ENCODE results near the gene GLDC. TPM values are rescaled to one million over a fixed set of nuclear protein-coding genes. Genes with fewer than 3 reads are reported as not detected.

Gene GLDC
- polyA plus RNA-seq, 2 donors = 2.3 to 2.7 TPM

GRCh38 chr9:6680797-6681146, 35.2 kb upstream of the GLDC start:
- Histone ChIP-seq H3K4me3 (ENCODE audit: low read depth in 1 of 2, low read length in 2 of 2) (peak overlapping the region; percentile 60 to 87), H3K36me3 (ENCODE audit: control insufficient read depth in 2 of 2, insufficient read depth in 2 of 2, low read length in 1 of 2) (no peaks in the 10 kb centered on the region), H3K4me1 (ENCODE audit: control insufficient read depth in 2 of 2, insufficient read depth in 2 of 2, low read length in 1 of 2) (no peaks in the 10 kb centered on the region), H3K27ac (ENCODE audit: low read depth in 2 of 2, low read length in 1 of 2) (peak overlapping the region; percentile 95 to 100), H3K9me3 (ENCODE audit: control insufficient read depth in 2 of 2, insufficient read depth in 1 of 2, low read depth in 1 of 2, low read length in 1 of 2) (no peaks in the 10 kb centered on the region), H3K27me3 (ENCODE audit: control insufficient read depth in 1 of 2, insufficient read depth in 2 of 2, low read length in 2 of 2) (no peaks in the 10 kb centered on the region)
- WGBS, 2 donors = 0 to 1% methylated on average over 26 of the region's 26 CpGs

DNA sequence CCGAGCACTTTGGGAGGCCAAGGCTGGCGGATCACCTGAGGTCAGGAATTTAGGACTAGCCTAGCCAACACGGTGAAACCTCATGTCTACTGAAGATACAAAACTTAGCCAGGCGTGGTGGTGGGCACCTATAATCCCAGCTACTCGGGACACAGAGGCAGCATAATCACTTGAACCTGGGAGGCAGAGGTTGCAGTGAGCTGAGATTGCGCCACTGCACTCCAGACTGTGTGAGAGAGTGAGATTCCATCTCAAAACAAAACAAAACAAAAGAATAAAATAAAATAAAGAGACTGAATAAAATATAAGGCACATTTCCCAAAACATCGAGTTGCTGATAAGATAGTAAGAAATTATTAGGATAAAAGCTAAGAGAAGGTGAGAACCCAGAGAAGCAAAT, 32.3 kb upstream of the GLDC start:
- H3K27me3 ChIP-seq (ENCODE audit: control insufficient read depth in 1 of 2, insufficient read depth in 2 of 2, low read length in 2 of 2) = no peaks in the 10 kb centered on the region
- no peaks in the 10 kb centered on the region for H3K36me3 ChIP-seq (ENCODE audit: control insufficient read depth in 2 of 2, insufficient read depth in 2 of 2, low read length in 1 of 2)
- no peak overlapping the region for H3K4me3 ChIP-seq (ENCODE audit: low read depth in 1 of 2, low read length in 2 of 2)
- H3K4me1 ChIP-seq (ENCODE audit: control insufficient read depth in 2 of 2, insufficient read depth in 2 of 2, low read length in 1 of 2) = no peaks in the 10 kb centered on the region
- WGBS, 2 donors = 85 to 87% methylated on average over 7 of the region's 7 CpGs
- no peaks in the 10 kb centered on the region for H3K9me3 ChIP-seq (ENCODE audit: control insufficient read depth in 2 of 2, insufficient read depth in 1 of 2, low read depth in 1 of 2, low read length in 1 of 2)
- no peak overlapping the region for H3K27ac ChIP-seq (ENCODE audit: low read depth in 2 of 2, low read length in 1 of 2)

GRCh38 chr9:6676254-6676921, 30.9 kb upstream of the GLDC start:
- Histone ChIP-seq H3K36me3 (ENCODE audit: control insufficient read depth in 2 of 2, insufficient read depth in 2 of 2, low read length in 1 of 2) (no peaks in the 10 kb centered on the region), H3K27ac (ENCODE audit: low read depth in 2 of 2, low read length in 1 of 2) (no peak overlapping the region), H3K9me3 (ENCODE audit: control insufficient read depth in 2 of 2, insufficient read depth in 1 of 2, low read depth in 1 of 2, low read length in 1 of 2) (no peaks in the 10 kb centered on the region), H3K4me3 (ENCODE audit: low read depth in 1 of 2, low read length in 2 of 2) (no peak overlapping the region), H3K27me3 (ENCODE audit: control insufficient read depth in 1 of 2, insufficient read depth in 2 of 2, low read length in 2 of 2) (no peaks in the 10 kb centered on the region), H3K4me1 (ENCODE audit: control insufficient read depth in 2 of 2, insufficient read depth in 2 of 2, low read length in 1 of 2) (no peaks in the 10 kb centered on the region)
- 86 to 91% methylated on average over 6 of the region's 6 CpGs for WGBS, 2 donors

- H3K27me3 ChIP-seq (ENCODE audit: control insufficient read depth in 1 of 2, insufficient read depth in 2 of 2, low read length in 2 of 2) = no peaks in the 10 kb centered on the region
- no peaks in the 10 kb centered on the region for H3K36me3 ChIP-seq (ENCODE audit: control insufficient read depth in 2 of 2, insufficient read depth in 2 of 2, low read length in 1 of 2)
- WGBS, 2 donors = 91 to 92% methylated on average over 4 of the region's 4 CpGs
- H3K4me1 ChIP-seq (ENCODE audit: control insufficient read depth in 2 of 2, insufficient read depth in 2 of 2, low read length in 1 of 2) = no peaks in the 10 kb centered on the region
- H3K9me3 ChIP-seq (ENCODE audit: control insufficient read depth in 2 of 2, insufficient read depth in 1 of 2, low read depth in 1 of 2, low read length in 1 of 2) = no peaks in the 10 kb centered on the region
- no peak overlapping the region for H3K4me3 ChIP-seq (ENCODE audit: low read depth in 1 of 2, low read length in 2 of 2)
- no peak overlapping the region for H3K27ac ChIP-seq (ENCODE audit: low read depth in 2 of 2, low read length in 1 of 2)
Measured at GRCh38 chr9:6675268-6675667, 29.7 kb upstream of the GLDC start.

- no peak overlapping the region for H3K4me3 ChIP-seq (ENCODE audit: low read depth in 1 of 2, low read length in 2 of 2)
- H3K9me3 ChIP-seq (ENCODE audit: control insufficient read depth in 2 of 2, insufficient read depth in 1 of 2, low read depth in 1 of 2, low read length in 1 of 2) = no peaks in the 10 kb centered on the region
- no peaks in the 10 kb centered on the region for H3K36me3 ChIP-seq (ENCODE audit: control insufficient read depth in 2 of 2, insufficient read depth in 2 of 2, low read length in 1 of 2)
- no peaks in the 10 kb centered on the region for H3K4me1 ChIP-seq (ENCODE audit: control insufficient read depth in 2 of 2, insufficient read depth in 2 of 2, low read length in 1 of 2)
- H3K27ac ChIP-seq (ENCODE audit: low read depth in 2 of 2, low read length in 1 of 2) = no peak overlapping the region
- no peaks in the 10 kb centered on the region for H3K27me3 ChIP-seq (ENCODE audit: control insufficient read depth in 1 of 2, insufficient read depth in 2 of 2, low read length in 2 of 2)
- 73 to 82% methylated on average over 1 of the region's 1 CpG for WGBS, 2 donors
Measured at GRCh38 chr9:6673326-6674025, 27.9 kb upstream of the GLDC start.

- Histone ChIP-seq H3K4me3 (ENCODE audit: low read depth in 1 of 2, low read length in 2 of 2) (no peak overlapping the region), H3K36me3 (ENCODE audit: control insufficient read depth in 2 of 2, insufficient read depth in 2 of 2, low read length in 1 of 2) (no peaks in the 10 kb centered on the region), H3K27me3 (ENCODE audit: control insufficient read depth in 1 of 2, insufficient read depth in 2 of 2, low read length in 2 of 2) (no peaks in the 10 kb centered on the region), H3K9me3 (ENCODE audit: control insufficient read depth in 2 of 2, insufficient read depth in 1 of 2, low read depth in 1 of 2, low read length in 1 of 2) (no peaks in the 10 kb centered on the region), H3K4me1 (ENCODE audit: control insufficient read depth in 2 of 2, insufficient read depth in 2 of 2, low read length in 1 of 2) (no peaks in the 10 kb centered on the region), H3K27ac (ENCODE audit: low read depth in 2 of 2, low read length in 1 of 2) (no peak overlapping the region)
- 67 to 69% methylated on average over 3 of the region's 3 CpGs for WGBS, 2 donors
Measured at GRCh38 chr9:6672118-6672517, 26.6 kb upstream of the GLDC start.

DNA sequence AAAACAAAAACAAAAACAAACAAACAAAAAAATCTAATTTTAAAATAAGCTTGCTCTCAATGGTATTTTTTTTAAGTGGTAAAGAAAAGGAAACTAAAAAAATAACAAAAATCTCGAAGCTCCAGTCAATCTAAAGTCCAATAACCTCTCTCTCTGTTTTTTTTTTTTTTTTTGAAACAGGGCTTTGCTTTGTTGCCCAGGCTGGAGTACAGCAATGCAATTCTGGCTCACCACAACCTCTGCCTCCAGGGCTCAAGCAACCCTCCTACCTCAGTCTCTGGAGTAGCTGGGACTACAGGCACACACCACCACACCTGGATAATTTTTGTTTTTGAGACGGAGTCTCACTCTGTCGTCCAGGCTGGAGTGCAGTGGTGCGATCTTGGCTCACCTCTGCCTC, 25.9 kb upstream of the GLDC start:
- no peaks in the 10 kb centered on the region for H3K36me3 ChIP-seq (ENCODE audit: control insufficient read depth in 2 of 2, insufficient read depth in 2 of 2, low read length in 1 of 2)
- no peak overlapping the region for H3K27ac ChIP-seq (ENCODE audit: low read depth in 2 of 2, low read length in 1 of 2)
- WGBS, 2 donors = 84 to 86% methylated on average over 4 of the region's 4 CpGs
- no peaks in the 10 kb centered on the region for H3K9me3 ChIP-seq (ENCODE audit: control insufficient read depth in 2 of 2, insufficient read depth in 1 of 2, low read depth in 1 of 2, low read length in 1 of 2)
- no peak overlapping the region for H3K4me3 ChIP-seq (ENCODE audit: low read depth in 1 of 2, low read length in 2 of 2)
- no peaks in the 10 kb centered on the region for H3K27me3 ChIP-seq (ENCODE audit: control insufficient read depth in 1 of 2, insufficient read depth in 2 of 2, low read length in 2 of 2)
- H3K4me1 ChIP-seq (ENCODE audit: control insufficient read depth in 2 of 2, insufficient read depth in 2 of 2, low read length in 1 of 2) = no peaks in the 10 kb centered on the region

DNA sequence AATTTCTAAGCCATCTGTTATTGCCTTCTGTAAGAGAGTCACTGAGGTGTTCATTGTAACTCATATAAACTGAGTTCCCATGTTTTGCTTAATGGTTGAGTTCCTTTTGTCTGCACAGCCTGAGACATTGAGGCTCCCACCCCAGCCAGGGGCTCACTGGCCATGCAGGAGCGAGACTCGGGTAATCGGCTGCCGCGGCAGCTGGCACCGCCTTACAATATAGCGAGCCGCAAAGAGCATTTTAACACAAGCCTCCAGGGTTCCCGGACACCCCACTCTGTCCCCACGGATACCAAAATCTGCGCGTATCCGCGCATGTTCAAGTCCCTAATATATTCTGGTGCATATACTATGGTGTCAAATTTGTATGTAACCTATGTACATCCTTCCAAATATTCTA, 24.4 kb upstream of the GLDC start:
- no peak overlapping the region for H3K27ac ChIP-seq (ENCODE audit: low read depth in 2 of 2, low read length in 1 of 2)
- WGBS, 2 donors = 92 to 95% methylated on average over 14 of the region's 14 CpGs
- no peak overlapping the region for H3K4me3 ChIP-seq (ENCODE audit: low read depth in 1 of 2, low read length in 2 of 2)

DNA sequence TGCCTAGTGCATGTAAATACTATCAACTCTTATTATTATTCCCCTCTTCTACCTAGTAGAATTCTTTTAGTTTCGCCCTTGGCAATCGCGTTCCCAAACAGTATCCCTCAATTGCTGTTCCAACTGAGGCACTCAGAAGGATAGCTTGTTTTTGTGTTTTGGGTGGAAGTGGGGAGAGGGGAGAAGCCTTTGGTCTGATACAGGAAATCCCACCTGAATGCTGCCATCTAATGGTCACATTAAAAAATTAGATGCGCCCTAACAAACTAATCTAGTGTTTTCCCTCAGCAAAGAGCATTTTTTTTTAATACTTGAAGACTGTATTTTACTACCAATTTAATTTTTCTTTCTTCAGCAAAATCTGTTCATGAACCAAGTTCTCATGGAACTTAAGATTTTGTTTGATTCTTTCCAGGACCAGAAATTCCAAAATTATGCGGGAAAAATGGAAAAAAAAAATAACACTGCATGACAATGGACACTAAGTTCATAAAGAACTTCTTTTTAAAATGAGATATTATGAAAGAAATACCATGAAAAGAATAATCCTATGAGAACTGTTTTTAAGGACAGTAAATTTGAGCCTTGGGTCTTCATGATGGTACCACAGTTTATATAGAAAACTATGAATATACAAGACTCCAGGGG, 22.2 kb upstream of the GLDC start:
- H3K4me1 ChIP-seq (ENCODE audit: control insufficient read depth in 2 of 2, insufficient read depth in 2 of 2, low read length in 1 of 2) = no peaks in the 10 kb centered on the region
- WGBS, 2 donors = 52 to 53% methylated on average over 5 of the region's 5 CpGs
- H3K27me3 ChIP-seq (ENCODE audit: control insufficient read depth in 1 of 2, insufficient read depth in 2 of 2, low read length in 2 of 2) = no peaks in the 10 kb centered on the region
- H3K4me3 ChIP-seq (ENCODE audit: low read depth in 1 of 2, low read length in 2 of 2) = no peak overlapping the region
- no peaks in the 10 kb centered on the region for H3K9me3 ChIP-seq (ENCODE audit: control insufficient read depth in 2 of 2, insufficient read depth in 1 of 2, low read depth in 1 of 2, low read length in 1 of 2)
- H3K36me3 ChIP-seq (ENCODE audit: control insufficient read depth in 2 of 2, insufficient read depth in 2 of 2, low read length in 1 of 2) = no peaks in the 10 kb centered on the region
- no peak overlapping the region for H3K27ac ChIP-seq (ENCODE audit: low read depth in 2 of 2, low read length in 1 of 2)

More for the DNA sequence above, 24.4 kb upstream of the GLDC start:
- no peaks in the 10 kb centered on the region for H3K27me3 ChIP-seq (ENCODE audit: control insufficient read depth in 1 of 2, insufficient read depth in 2 of 2, low read length in 2 of 2)
- no peaks in the 10 kb centered on the region for H3K4me1 ChIP-seq (ENCODE audit: control insufficient read depth in 2 of 2, insufficient read depth in 2 of 2, low read length in 1 of 2)
- H3K36me3 ChIP-seq (ENCODE audit: control insufficient read depth in 2 of 2, insufficient read depth in 2 of 2, low read length in 1 of 2) = no peaks in the 10 kb centered on the region
- no peaks in the 10 kb centered on the region for H3K9me3 ChIP-seq (ENCODE audit: control insufficient read depth in 2 of 2, insufficient read depth in 1 of 2, low read depth in 1 of 2, low read length in 1 of 2)
